Measurements from ENCODE around the gene SF3B4.

The SF3B4 gene

DNA sequence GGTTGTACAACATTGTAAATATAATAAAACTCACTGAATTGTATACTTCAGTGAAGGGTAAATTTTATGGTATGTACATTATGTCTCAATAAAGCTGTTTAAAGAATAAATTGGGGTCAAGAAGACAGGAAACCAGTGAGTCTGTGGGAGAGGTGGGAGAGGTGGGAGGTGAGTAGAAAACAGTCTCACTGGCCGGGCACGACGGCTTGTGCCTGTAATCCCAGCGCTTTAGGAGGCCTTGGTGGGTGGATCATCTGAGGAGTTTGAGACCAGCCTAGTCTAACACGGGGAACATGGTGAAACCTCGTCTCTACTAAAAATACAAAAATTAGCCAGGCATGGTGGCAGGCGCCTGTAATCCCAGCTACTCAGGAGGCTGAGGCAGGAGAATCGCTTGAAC is 4.9 kb upstream of the SF3B4 start:
- H3K27ac ChIP-seq = 0 out of 2 replicates have a peak overlapping the region, but pooled peaks have one; percentile 21
- no peak for TF ChIP-seq ZFX (IDR thresholded peaks at IDR 0.05; ENCODE audit: borderline replicate concordance)
- TF ChIP-seq, protein P1, sequence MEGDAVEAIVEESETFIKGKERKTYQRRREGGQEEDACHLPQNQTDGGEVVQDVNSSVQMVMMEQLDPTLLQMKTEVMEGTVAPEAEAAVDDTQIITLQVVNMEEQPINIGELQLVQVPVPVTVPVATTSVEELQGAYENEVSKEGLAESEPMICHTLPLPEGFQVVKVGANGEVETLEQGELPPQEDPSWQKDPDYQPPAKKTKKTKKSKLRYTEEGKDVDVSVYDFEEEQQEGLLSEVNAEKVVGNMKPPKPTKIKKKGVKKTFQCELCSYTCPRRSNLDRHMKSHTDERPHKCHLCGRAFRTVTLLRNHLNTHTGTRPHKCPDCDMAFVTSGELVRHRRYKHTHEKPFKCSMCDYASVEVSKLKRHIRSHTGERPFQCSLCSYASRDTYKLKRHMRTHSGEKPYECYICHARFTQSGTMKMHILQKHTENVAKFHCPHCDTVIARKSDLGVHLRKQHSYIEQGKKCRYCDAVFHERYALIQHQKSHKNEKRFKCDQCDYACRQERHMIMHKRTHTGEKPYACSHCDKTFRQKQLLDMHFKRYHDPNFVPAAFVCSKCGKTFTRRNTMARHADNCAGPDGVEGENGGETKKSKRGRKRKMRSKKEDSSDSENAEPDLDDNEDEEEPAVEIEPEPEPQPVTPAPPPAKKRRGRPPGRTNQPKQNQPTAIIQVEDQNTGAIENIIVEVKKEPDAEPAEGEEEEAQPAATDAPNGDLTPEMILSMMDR (IDR thresholded peaks at IDR 0.05) = no peak

DNA sequence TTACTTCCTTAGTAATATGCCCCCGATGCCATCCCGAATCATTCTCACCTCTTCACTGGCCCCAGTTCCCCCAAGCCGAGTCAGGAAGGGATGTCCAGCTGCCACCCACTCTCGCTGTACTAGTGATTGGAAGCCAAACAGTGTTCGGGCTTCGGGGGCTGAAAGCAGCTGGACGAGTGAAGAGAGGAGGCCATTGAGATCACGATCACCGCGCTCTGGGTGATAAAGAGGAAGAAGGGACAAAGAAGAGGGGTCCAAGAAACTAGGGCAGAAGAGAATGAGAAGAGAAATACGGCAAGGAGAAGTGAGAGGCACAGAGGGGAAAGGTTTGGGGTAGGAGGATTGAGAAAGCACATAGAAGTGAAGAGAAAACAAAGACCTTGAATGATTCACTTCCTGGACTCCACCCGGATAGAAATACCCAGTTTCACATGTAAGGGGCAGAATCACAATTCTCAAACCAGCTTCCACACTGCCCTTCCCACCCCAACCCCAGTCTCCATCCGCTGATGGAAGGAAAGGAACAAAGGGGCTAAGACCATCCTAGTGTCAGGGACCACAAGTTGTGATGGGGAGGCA is 3.7 kb upstream of the SF3B4 start:
- H3K27ac ChIP-seq = peak overlapping the region; percentile 5; the same call in 1 of the 2 replicates
- TF ChIP-seq, protein P1 (IDR thresholded peaks at IDR 0.05) = no peak
- no peak for TF ChIP-seq ZFX (IDR thresholded peaks at IDR 0.05; ENCODE audit: borderline replicate concordance)

DNA sequence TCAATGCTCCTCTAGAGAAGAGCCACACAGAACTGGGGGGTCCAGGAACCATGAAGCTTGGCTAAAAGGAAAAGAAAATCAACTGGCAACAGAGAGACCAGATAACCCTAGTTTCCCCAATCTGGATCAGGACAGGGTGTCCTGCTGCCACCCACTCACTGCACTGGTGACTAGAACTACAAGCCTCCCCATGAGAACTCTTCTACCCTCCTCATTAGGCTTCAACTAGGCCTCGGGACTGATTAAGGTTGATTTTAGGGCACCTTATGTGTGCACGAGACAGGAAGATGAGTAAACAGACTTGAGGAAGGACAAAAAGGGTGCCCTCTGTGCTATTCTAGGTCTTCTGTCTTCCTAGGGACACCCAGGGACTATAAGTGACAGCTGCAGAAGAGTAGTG is 2.3 kb upstream of the SF3B4 start:
- H3K27ac ChIP-seq = peak overlapping the region; percentile 96
- TF ChIP-seq, protein P1 (IDR thresholded peaks at IDR 0.05) = no peak
- no peak for TF ChIP-seq ZFX (IDR thresholded peaks at IDR 0.05; ENCODE audit: borderline replicate concordance)

DNA sequence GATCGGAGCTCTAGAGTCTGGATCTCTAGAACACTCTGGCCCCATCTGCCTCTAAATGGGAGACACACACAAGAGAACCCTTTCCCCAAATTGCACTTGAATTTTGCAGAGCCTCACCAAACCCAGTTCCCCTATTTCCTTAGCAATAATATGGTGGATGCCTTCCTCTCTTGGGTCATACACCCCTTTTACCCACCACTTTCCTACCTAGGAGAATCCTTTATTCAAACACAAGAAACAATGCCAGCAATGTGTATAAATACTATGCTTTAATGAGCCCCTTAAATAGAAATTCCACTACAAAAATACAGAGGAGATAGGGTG is 760 bp upstream of the SF3B4 start:
- no peak for TF ChIP-seq ZFX (IDR thresholded peaks at IDR 0.05; ENCODE audit: borderline replicate concordance)
- TF ChIP-seq, protein P1 (IDR thresholded peaks at IDR 0.05) = no peak
- peak overlapping the region; percentile 96 for H3K27ac ChIP-seq

DNA sequence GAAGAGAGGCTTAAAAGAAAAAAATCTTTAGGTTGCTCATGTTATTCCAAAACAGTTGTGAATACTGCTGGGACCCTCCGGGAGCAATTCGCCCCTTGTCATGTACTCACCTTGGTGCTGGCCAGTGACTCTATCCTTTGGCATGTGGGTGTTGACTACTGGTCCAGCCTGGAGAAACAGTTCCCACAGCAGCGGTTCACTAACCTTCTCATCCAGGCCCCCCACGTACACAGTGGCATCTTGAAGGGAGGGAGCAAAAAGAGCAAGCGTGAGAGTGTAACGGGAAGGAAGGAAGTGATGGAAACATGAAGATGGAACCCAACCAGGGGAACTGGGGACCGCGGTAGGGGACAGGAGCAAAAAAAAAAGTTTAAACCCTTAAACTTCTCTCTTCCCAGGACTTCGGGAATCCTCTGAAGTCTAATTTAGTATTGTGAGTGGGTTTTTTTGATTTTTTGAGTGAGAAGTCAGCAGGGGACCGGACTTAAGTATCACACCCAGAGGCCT is 494 bp downstream of the SF3B4 start:
- TF ChIP-seq, protein P1 (IDR thresholded peaks at IDR 0.05) = no peak
- no peak for TF ChIP-seq ZFX (IDR thresholded peaks at IDR 0.05; ENCODE audit: borderline replicate concordance)
- H3K27ac ChIP-seq = peak overlapping the region; percentile 96

DNA sequence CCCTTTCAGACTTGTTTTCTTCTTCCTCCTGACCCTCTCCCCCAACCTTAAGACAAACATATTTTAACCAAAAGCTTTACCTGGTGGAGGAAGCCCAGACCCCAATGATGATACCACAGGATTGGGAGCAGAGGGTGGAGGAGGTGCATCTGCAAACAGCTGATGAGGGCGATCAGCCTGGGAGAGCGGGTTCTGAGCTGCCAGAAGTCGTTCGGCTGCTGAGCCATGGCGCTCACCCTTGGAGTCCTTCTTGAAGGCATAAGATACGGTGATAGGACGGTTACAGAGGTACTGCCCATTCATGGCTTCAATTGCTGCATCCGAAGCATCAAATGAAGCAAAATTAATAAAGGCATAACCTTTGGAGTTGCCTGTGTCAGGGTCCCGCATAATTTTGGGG is 1.3 kb downstream of the SF3B4 start:
- TF ChIP-seq, protein P1 (IDR thresholded peaks at IDR 0.05) = no peak

DNA sequence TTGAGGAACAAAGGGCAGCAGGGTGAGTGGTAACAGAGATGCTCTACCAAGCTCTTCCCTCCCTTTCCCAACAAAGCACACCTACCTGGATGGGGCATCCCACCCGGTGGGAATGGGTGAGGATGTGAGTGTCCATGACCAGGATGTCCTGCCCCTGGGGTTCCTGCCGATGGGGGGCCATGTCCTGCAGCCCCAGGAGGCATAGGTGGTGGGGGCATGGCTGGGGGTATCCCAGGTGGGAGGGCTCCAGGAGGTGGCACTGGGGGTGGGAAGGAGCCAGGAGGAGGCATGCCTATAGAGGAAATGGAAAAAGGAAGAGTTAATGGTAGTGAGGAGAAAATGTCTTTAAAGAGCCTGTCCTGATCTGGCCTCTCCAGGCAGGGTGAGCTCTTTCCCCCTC is 1.9 kb downstream of the SF3B4 start:
- no peak for TF ChIP-seq ZFX (IDR thresholded peaks at IDR 0.05; ENCODE audit: borderline replicate concordance)
- TF ChIP-seq, protein P1 (IDR thresholded peaks at IDR 0.05) = no peak
- no peak overlapping the region for H3K27ac ChIP-seq

More for the DNA sequence above, 1.3 kb downstream of the SF3B4 start:
- peak overlapping the region; percentile 96; the same call in 1 of the 2 replicates for H3K27ac ChIP-seq

Measured in 22Rv1 (cell line).